ENCODE results near the gene RNH1.

GRCh38 chr11:521177-521688 is 14.2 kb upstream of the RNH1 start:
- TF ChIP-seq CTCF (IDR thresholded peaks at IDR 0.05) (no peak), POLR2A (IDR thresholded peaks at IDR 0.05) (no peak)
